ENCODE measurements around the gene CXCR3. TPM values are rescaled to one million over a fixed set of nuclear protein-coding genes. Genes with fewer than 3 reads are reported as not detected.
A peak's percentile ranks its signal among the peaks of the same experiment; 100 is the strongest.
"Not testable (repeated sequence)": the region's sequence is repeated elsewhere in the genome, so short reads cannot be mapped to it uniquely, and the experiment has no call there.

The CXCR3 gene
- total and polyA plus RNA-seq, 4 donors, result not detected

DNA sequence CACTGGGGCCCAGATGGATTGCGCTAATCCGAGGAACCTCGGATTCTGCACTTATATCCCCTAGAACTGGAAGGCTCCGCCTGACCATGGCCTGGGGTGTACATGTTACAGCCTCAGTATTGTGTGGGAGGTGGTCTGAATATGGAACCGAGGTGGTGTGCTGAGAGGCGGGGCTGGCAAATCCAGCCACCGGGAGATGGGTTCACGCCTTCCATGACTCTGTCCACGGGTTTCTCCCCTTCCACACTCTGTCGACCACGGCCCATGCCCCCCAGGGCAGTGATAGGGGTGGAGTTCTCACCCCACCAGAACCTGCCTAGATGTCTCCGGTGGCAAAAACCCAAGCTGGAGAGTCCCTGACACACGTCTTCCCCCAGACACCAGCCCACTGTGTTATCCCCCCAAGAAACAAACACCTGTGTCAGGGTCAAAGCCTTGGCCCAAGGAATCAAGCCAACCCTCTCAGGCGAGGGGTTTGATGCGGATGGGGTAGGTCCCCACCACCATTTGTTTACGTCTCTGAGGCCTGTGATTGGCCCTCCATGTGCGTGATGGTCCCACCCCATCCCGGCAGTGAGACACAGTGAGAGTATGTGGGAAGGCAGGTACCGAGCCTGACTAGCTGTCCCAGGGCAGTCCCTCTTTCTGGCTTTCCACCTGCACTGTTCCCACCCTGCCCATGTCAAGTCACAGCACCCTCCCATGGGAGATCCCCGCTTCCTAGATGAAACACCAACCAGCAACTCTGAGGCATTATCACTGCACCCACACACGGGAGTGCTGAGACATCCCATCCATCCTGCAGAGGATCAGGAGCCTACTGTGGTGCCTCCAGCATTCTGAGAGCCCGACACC, 42.5 kb upstream of the CXCR3 start:
- WGBS (ENCODE audit: insufficient coverage), result 76% methylated on average over 14 of the region's 22 CpGs
- Histone ChIP-seq H3K9me3 (ENCODE audit: control insufficient read depth, insufficient read depth, low read length) (no peaks in the 10 kb centered on the region), H3K4me1 (ENCODE audit: control insufficient read depth, insufficient read depth, low read length) (no peaks in the 10 kb centered on the region), H3K27me3 (ENCODE audit: control insufficient read depth, insufficient read depth, low read length) (no peaks in the 10 kb centered on the region), H3K4me3 (ENCODE audit: low read depth, low read length) (no peak overlapping the region), H3K36me3 (ENCODE audit: control insufficient read depth, insufficient read depth, low read length) (no peaks in the 10 kb centered on the region), H3K27ac (ENCODE audit: low read depth, low read length) (no peak overlapping the region)
- no peak for DNase-seq (ENCODE audit: low read depth in 4 of 6, low spot score in 6 of 6)

DNA sequence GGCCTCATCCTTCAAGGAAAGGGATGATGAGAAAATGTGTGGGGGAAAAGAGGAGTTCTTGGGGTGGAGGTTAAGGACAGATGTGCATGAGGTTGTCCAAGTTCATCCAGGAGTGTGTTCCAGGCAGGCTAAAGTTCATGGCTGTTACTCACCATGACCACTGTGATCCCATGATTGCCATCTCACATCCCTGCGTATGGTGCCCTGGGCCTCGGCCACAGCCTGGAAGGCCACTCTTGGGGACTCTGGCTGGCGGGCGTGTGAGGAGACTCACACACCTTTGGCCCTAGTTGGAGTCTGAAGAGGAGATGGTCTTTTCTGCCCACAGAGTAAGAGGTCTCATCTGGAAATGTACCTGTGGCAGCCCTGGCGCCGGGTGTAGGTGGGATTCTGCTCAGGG, 41.6 kb upstream of the CXCR3 start:
- H3K27me3 ChIP-seq (ENCODE audit: control insufficient read depth, insufficient read depth, low read length), result no peaks in the 10 kb centered on the region
- no peak overlapping the region for H3K27ac ChIP-seq (ENCODE audit: low read depth, low read length)
- WGBS (ENCODE audit: insufficient coverage), result 88% methylated on average over 4 of the region's 6 CpGs
- no peaks in the 10 kb centered on the region for H3K9me3 ChIP-seq (ENCODE audit: control insufficient read depth, insufficient read depth, low read length)
- no peak for DNase-seq (ENCODE audit: low read depth in 4 of 6, low spot score in 6 of 6)
- H3K4me3 ChIP-seq (ENCODE audit: low read depth, low read length), result no peak overlapping the region
- H3K36me3 ChIP-seq (ENCODE audit: control insufficient read depth, insufficient read depth, low read length), result no peaks in the 10 kb centered on the region
- H3K4me1 ChIP-seq (ENCODE audit: control insufficient read depth, insufficient read depth, low read length), result no peaks in the 10 kb centered on the region

GRCh38 chrX:71659342-71659741, 41.0 kb upstream of the CXCR3 start:
- DNase-seq (ENCODE audit: low read depth in 4 of 6, low spot score in 6 of 6), result no peak
- H3K27me3 ChIP-seq (ENCODE audit: control insufficient read depth, insufficient read depth, low read length), result no peaks in the 10 kb centered on the region
- H3K36me3 ChIP-seq (ENCODE audit: control insufficient read depth, insufficient read depth, low read length), result no peaks in the 10 kb centered on the region
- H3K27ac ChIP-seq (ENCODE audit: low read depth, low read length), result no peak overlapping the region
- no peaks in the 10 kb centered on the region for H3K4me1 ChIP-seq (ENCODE audit: control insufficient read depth, insufficient read depth, low read length)
- 83% methylated on average over 1 of the region's 3 CpGs for WGBS (ENCODE audit: insufficient coverage)
- H3K9me3 ChIP-seq (ENCODE audit: control insufficient read depth, insufficient read depth, low read length), result no peaks in the 10 kb centered on the region
- no peak overlapping the region for H3K4me3 ChIP-seq (ENCODE audit: low read depth, low read length)

GRCh38 chrX:71657267-71657666, 39.0 kb upstream of the CXCR3 start:
- 67% methylated on average over 2 of the region's 4 CpGs for WGBS (ENCODE audit: insufficient coverage)
- no peak for DNase-seq (ENCODE audit: low read depth in 4 of 6, low spot score in 6 of 6)
- no peaks in the 10 kb centered on the region for H3K4me1 ChIP-seq (ENCODE audit: control insufficient read depth, insufficient read depth, low read length)
- H3K27me3 ChIP-seq (ENCODE audit: control insufficient read depth, insufficient read depth, low read length), result no peaks in the 10 kb centered on the region
- H3K36me3 ChIP-seq (ENCODE audit: control insufficient read depth, insufficient read depth, low read length), result no peaks in the 10 kb centered on the region
- no peak overlapping the region for H3K4me3 ChIP-seq (ENCODE audit: low read depth, low read length)
- no peaks in the 10 kb centered on the region for H3K9me3 ChIP-seq (ENCODE audit: control insufficient read depth, insufficient read depth, low read length)
- H3K27ac ChIP-seq (ENCODE audit: low read depth, low read length), result no peak overlapping the region

- no peaks in the 10 kb centered on the region for H3K4me1 ChIP-seq (ENCODE audit: control insufficient read depth, insufficient read depth, low read length)
- 100% methylated on average over 1 of the region's 2 CpGs for WGBS (ENCODE audit: insufficient coverage)
- DNase-seq (ENCODE audit: low read depth in 4 of 6, low spot score in 6 of 6), result no peak
- no peaks in the 10 kb centered on the region for H3K27me3 ChIP-seq (ENCODE audit: control insufficient read depth, insufficient read depth, low read length)
- no peak overlapping the region for H3K27ac ChIP-seq (ENCODE audit: low read depth, low read length)
- H3K4me3 ChIP-seq (ENCODE audit: low read depth, low read length), result no peak overlapping the region
- H3K36me3 ChIP-seq (ENCODE audit: control insufficient read depth, insufficient read depth, low read length), result no peaks in the 10 kb centered on the region
- H3K9me3 ChIP-seq (ENCODE audit: control insufficient read depth, insufficient read depth, low read length), result no peaks in the 10 kb centered on the region
These were observed 35.0 kb upstream of the CXCR3 start for GRCh38 chrX:71653344-71653743.

GRCh38 chrX:71652405-71652804, 34.1 kb upstream of the CXCR3 start:
- Histone ChIP-seq H3K4me1 (ENCODE audit: control insufficient read depth, insufficient read depth, low read length) (no peaks in the 10 kb centered on the region), H3K9me3 (ENCODE audit: control insufficient read depth, insufficient read depth, low read length) (no peaks in the 10 kb centered on the region), H3K27me3 (ENCODE audit: control insufficient read depth, insufficient read depth, low read length) (no peaks in the 10 kb centered on the region), H3K36me3 (ENCODE audit: control insufficient read depth, insufficient read depth, low read length) (no peaks in the 10 kb centered on the region), H3K27ac (ENCODE audit: low read depth, low read length) (no peak overlapping the region), H3K4me3 (ENCODE audit: low read depth, low read length) (no peak overlapping the region)
- WGBS (ENCODE audit: insufficient coverage), result 22% methylated on average over 1 of the region's 2 CpGs
- DNase-seq (ENCODE audit: low read depth in 4 of 6, low spot score in 6 of 6), result peak; percentile 7 to 75 (median 22)

DNA sequence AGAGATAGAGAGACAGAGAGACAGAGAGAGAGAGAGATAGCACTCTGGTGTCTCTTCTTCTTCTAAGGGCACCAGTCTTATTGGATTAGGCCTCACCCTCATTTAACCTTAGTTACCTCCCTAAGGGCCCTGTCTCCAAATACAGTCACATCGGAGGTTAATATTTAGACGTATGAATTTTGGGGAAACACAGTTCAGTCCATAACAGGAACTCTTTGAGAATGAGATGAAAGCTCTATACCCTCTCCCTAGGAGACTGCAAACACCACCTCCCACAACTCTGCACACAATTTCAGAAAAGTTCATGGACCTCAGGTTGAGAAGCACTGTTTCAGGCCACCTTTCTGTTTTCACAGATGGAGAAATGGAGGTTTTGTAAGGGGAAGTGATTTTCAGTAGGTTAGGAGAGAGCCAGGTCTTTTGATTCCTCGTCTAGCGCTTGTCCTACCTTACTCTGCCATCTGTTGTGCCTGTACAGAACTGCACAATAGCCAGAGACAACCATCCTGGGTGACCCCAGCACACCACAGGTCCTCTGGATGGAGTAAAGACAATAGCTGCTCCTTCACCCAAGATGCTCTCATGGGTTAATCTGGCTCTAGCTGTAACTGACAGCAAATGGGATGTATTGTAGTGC, 32.1 kb upstream of the CXCR3 start:
- Histone ChIP-seq H3K36me3 (ENCODE audit: control insufficient read depth, insufficient read depth, low read length) (no peaks in the 10 kb centered on the region), H3K4me3 (ENCODE audit: low read depth, low read length) (no peak overlapping the region)
- WGBS (ENCODE audit: insufficient coverage), result 100% methylated on average over 1 of the region's 4 CpGs

DNA sequence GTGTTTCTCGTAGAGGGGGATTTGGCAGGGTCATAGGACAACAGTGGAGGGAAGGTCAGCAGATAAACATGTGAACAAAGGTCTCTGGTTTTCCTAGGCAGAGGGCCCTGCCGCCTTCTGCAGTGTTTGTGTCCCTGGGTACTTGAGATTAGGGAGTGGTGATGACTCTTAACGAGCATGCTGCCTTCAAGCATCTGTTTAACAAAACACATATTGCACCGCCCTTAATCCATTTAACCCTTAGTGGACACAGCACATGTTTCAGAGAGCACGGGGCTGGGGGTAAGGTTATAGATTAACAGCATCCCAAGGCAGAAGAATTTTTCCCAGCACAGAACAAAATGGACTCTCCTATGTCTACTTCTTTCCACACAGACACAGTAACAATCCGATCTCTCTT, 26.1 kb upstream of the CXCR3 start:
- H3K9me3 ChIP-seq (ENCODE audit: control insufficient read depth, insufficient read depth, low read length); DNase-seq (ENCODE audit: low read depth in 4 of 6, low spot score in 6 of 6); H3K36me3 ChIP-seq (ENCODE audit: control insufficient read depth, insufficient read depth, low read length); H3K4me1 ChIP-seq (ENCODE audit: control insufficient read depth, insufficient read depth, low read length); H3K27me3 ChIP-seq (ENCODE audit: control insufficient read depth, insufficient read depth, low read length); H3K4me3 ChIP-seq (ENCODE audit: low read depth, low read length); H3K27ac ChIP-seq (ENCODE audit: low read depth, low read length): not testable (repeated sequence)
- WGBS (ENCODE audit: insufficient coverage), result 100% methylated on average over 1 of the region's 6 CpGs

More for the DNA sequence above, 32.1 kb upstream of the CXCR3 start:
- Histone ChIP-seq H3K4me1 (ENCODE audit: control insufficient read depth, insufficient read depth, low read length) (no peaks in the 10 kb centered on the region), H3K9me3 (ENCODE audit: control insufficient read depth, insufficient read depth, low read length) (no peaks in the 10 kb centered on the region), H3K27me3 (ENCODE audit: control insufficient read depth, insufficient read depth, low read length) (no peaks in the 10 kb centered on the region), H3K27ac (ENCODE audit: low read depth, low read length) (no peak overlapping the region)
- no peak for DNase-seq (ENCODE audit: low read depth in 4 of 6, low spot score in 6 of 6)

GRCh38 chrX:71640002-71640401, 21.7 kb upstream of the CXCR3 start:
- Histone ChIP-seq H3K27me3 (ENCODE audit: control insufficient read depth, insufficient read depth, low read length) (no peaks in the 10 kb centered on the region), H3K9me3 (ENCODE audit: control insufficient read depth, insufficient read depth, low read length) (no peaks in the 10 kb centered on the region), H3K36me3 (ENCODE audit: control insufficient read depth, insufficient read depth, low read length) (no peaks in the 10 kb centered on the region), H3K4me3 (ENCODE audit: low read depth, low read length) (no peak overlapping the region), H3K4me1 (ENCODE audit: control insufficient read depth, insufficient read depth, low read length) (peaks cover 5% of the 10 kb centered on the region), H3K27ac (ENCODE audit: low read depth, low read length) (no peak overlapping the region)
- 71% methylated on average over 3 of the region's 4 CpGs for WGBS (ENCODE audit: insufficient coverage)
- no peak for DNase-seq (ENCODE audit: low read depth in 4 of 6, low spot score in 6 of 6)

- H3K27ac ChIP-seq (ENCODE audit: low read depth, low read length), result no peak overlapping the region
- WGBS (ENCODE audit: insufficient coverage), result 81% methylated on average over 3 of the region's 4 CpGs
- H3K27me3 ChIP-seq (ENCODE audit: control insufficient read depth, insufficient read depth, low read length), result no peaks in the 10 kb centered on the region
These were observed 20.1 kb upstream of the CXCR3 start for GRCh38 chrX:71638409-71638808.

More at GRCh38 chrX:71638409-71638808, 20.1 kb upstream of the CXCR3 start:
- Histone ChIP-seq H3K9me3 (ENCODE audit: control insufficient read depth, insufficient read depth, low read length) (no peaks in the 10 kb centered on the region), H3K36me3 (ENCODE audit: control insufficient read depth, insufficient read depth, low read length) (no peaks in the 10 kb centered on the region), H3K4me3 (ENCODE audit: low read depth, low read length) (no peak overlapping the region), H3K4me1 (ENCODE audit: control insufficient read depth, insufficient read depth, low read length) (peaks cover 5% of the 10 kb centered on the region)
- no peak for DNase-seq (ENCODE audit: low read depth in 4 of 6, low spot score in 6 of 6)
